ENCODE measurements around the gene PTPRD.

Gene PTPRD

DNA sequence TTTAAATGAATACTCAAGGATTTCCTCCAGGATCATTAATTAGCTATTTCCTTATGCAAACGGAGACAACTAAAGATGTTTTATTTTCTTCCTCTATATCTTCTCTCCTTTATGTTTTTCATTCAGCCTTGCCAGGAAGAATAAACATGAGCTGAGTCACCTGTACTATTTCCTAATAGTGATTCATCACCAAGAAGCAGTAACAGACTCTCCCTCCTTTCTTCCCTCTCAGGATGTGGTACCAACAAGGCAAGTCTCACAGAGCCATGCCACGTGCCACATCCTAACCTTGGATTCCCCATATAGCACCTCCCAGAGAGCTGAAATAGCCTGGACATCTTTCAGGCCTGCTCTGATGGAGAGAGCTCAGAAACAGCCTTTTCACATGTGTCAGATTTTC is 2054.6 kb downstream of the PTPRD start:
- H3K4me3 ChIP-seq (replicated peaks; ENCODE audit: low read depth, low read length) = no peak overlapping the region
- DNase-seq (ENCODE audit: extremely low read depth, low read depth) = no peak
- TF ChIP-seq, protein P1, sequence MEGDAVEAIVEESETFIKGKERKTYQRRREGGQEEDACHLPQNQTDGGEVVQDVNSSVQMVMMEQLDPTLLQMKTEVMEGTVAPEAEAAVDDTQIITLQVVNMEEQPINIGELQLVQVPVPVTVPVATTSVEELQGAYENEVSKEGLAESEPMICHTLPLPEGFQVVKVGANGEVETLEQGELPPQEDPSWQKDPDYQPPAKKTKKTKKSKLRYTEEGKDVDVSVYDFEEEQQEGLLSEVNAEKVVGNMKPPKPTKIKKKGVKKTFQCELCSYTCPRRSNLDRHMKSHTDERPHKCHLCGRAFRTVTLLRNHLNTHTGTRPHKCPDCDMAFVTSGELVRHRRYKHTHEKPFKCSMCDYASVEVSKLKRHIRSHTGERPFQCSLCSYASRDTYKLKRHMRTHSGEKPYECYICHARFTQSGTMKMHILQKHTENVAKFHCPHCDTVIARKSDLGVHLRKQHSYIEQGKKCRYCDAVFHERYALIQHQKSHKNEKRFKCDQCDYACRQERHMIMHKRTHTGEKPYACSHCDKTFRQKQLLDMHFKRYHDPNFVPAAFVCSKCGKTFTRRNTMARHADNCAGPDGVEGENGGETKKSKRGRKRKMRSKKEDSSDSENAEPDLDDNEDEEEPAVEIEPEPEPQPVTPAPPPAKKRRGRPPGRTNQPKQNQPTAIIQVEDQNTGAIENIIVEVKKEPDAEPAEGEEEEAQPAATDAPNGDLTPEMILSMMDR (IDR thresholded peaks at IDR 0.05; ENCODE audit: low read depth, low read length, missing control alignments) = no peak

DNA sequence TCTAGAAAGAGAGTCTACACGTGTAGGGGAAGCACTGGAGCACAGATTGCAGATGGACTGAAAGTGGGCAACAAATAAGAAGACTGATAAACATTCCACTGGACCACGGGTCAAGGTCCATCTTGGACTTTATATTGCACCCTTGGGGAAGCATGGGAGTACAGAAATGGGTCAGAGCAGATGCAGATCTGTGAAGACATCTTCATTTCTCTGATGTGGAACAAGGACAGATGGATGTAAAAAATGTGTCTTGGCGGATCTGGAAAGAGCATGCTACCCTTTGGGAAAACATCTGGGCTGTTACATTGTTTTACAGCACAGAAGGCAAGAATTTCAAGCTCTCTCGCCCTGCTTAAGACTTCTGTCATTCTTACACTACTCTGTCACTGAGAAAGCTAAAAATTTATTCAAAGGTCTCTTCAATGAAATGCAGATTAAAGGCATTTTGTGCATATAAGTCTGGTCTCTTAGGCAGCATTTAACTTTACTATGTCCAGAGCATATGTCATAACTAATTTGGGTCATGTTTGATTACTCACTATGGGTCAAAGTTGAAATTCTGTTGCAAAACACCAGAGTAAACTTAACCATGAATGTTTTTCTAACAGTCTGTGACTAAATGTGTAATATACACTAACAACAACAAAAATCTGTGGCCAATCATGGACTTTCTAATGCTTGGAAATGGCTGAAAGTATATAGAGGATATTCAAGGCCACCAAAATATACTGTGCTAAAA is 2056.9 kb downstream of the PTPRD start:
- no peak for DNase-seq (ENCODE audit: extremely low read depth, low read depth)
- H3K4me3 ChIP-seq (replicated peaks; ENCODE audit: low read depth, low read length) = no peak overlapping the region
- TF ChIP-seq, protein P1 (IDR thresholded peaks at IDR 0.05; ENCODE audit: low read depth, low read length, missing control alignments) = no peak

DNA sequence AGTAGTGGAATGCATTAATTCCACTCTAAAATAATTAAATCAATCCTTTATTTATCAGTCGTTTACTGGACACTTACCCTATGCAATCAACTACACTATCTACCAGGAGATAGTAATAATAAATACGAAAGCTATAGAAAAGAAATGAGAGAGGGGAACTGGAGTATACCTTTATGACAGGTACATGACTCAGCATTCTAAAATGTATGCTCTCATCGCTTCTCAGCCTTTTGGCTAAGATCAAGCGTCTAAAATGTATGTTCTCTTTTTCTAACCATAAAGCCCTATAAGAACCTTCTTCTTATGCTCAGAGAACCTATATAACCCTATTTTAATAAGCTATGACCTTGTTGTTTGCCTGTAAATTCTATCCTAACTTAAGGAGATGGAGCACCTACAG is 2059.4 kb downstream of the PTPRD start:
- TF ChIP-seq, protein P1 (IDR thresholded peaks at IDR 0.05; ENCODE audit: low read depth, low read length, missing control alignments) = no peak
- no peak overlapping the region for H3K4me3 ChIP-seq (replicated peaks; ENCODE audit: low read depth, low read length)
- DNase-seq (ENCODE audit: extremely low read depth, low read depth) = no peak

DNA sequence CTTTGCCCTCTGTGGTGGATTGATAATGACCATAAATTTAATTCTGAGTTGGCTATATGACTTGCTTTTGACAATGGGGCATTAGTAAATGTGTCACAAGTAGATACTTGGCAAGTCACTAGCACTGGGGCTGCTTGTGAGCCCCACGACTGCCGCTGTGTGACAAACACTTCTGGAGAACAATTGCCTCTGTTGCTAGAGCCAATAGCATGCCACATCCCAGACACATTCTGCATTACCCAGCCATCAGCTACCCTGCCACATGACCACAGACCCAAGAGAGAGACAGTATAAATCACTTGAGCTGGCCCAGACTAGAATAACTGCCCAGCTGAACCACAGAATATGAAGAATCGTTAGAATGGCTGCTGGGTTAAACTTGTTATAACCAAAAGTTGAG is 2060.1 kb downstream of the PTPRD start:
- no peak overlapping the region for H3K4me3 ChIP-seq (replicated peaks; ENCODE audit: low read depth, low read length)
- no peak for DNase-seq (ENCODE audit: extremely low read depth, low read depth)
- TF ChIP-seq, protein P1 (IDR thresholded peaks at IDR 0.05; ENCODE audit: low read depth, low read length, missing control alignments) = no peak

DNA sequence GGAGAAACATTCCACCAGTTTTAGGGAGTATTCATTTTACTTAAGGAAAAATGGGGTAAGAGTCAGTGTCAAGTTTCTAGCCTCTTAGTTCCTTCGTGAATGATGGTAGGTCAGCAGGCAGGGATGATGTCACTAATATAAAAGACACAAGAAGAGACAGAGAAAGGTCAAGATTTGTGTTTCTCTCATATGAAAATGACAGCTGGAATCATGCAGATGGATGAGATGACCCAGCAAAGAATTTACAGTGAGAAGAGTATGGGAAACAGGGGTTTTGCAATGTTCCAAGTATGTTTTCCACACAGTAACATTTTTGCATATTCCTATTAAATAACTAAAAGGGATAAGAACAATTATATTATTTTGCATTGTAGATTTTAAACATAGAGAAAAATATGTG is 2063.6 kb downstream of the PTPRD start:
- TF ChIP-seq, protein P1 (IDR thresholded peaks at IDR 0.05; ENCODE audit: low read depth, low read length, missing control alignments) = no peak
- H3K4me3 ChIP-seq (replicated peaks; ENCODE audit: low read depth, low read length) = no peak overlapping the region
- no peak for DNase-seq (ENCODE audit: extremely low read depth, low read depth)

DNA sequence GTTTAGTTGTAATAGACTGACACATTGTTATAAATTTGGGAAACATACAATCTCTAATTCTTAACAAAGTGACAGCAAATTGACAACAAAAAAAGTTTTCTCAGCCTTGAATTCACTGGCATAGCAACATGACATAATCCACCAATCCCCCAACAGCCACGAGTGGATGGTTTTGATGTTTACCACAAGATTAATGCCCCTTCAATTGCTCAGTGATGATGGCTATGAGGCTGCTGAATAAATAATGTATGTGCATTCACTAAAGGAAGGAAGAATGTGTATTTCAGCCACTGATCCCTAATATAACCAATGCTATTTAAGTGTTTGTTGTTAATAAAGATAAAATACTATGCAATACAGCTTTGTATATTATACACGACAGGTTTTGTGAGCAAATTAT is 2069.6 kb downstream of the PTPRD start:
- DNase-seq (ENCODE audit: extremely low read depth, low read depth) = no peak
- TF ChIP-seq, protein P1 (IDR thresholded peaks at IDR 0.05; ENCODE audit: low read depth, low read length, missing control alignments) = no peak
- H3K4me3 ChIP-seq (replicated peaks; ENCODE audit: low read depth, low read length) = no peak overlapping the region

DNA sequence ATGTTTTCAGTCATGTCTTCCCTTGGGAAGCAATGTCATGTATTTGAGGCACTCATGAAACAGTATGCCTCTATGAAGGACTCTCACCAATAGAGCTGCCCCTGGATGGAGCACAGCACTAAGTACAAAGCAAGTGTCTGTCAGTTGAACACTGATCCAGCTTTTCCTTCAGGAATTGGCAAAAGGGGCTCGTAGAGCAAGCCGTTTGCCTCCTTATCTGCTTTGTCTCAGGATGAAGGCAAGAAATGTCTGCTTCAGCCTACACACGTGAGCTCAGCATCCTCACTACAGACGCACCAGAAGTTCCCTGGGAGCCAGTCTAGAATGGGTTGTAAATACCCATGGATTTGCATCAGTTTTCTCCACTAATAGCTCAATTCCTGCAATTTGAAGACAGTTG is 2070.3 kb downstream of the PTPRD start:
- no peak overlapping the region for H3K4me3 ChIP-seq (replicated peaks; ENCODE audit: low read depth, low read length)
- no peak for DNase-seq (ENCODE audit: extremely low read depth, low read depth)
- TF ChIP-seq, protein P1 (IDR thresholded peaks at IDR 0.05; ENCODE audit: low read depth, low read length, missing control alignments) = no peak
